Cardiac septum (tissue), 1 donor: ENCODE data around the gene USP43. TPM values are rescaled to one million over a fixed set of nuclear protein-coding genes. Genes with fewer than 3 reads are reported as not detected.
"Not testable (repeated sequence)": the region's sequence is repeated elsewhere in the genome, so short reads cannot be mapped to it uniquely, and the experiment has no call there.

ENCODE experiments used
- DNase-seq: peaks from one replicate; pipeline ENCODE4 v3.0.0-alpha.2; 2020; ENCODE audit warnings: low spot score
- intact Hi-C: fragments of 100-400 bp; cut with DNase I; formaldehyde crosslinking; loops from one replicate; pipeline ENCODE4 v1.14.0; 2022
- long read RNA-seq: library from polyadenylated mRNA; unstranded; transcript quantifications from one replicate; pipeline ENCODE4 v2.0.0, GENCODE V29; 2021
- total RNA-seq: library from RNA; stranded (reverse); fragmentation: NEBNext Ultra II Directional; extraction: Animal tissue kit (Norgen Biotek cat#: 25700); gene quantifications from one replicate; pipeline ENCODE4 v1.2.1, GENCODE V29; 2021
- donor health status: DM: no; HTN: no; CAD: no.

The USP43 gene
- not detected for total RNA-seq
- long read RNA-seq = 0 reads

- intact Hi-C loops = no loop called here
- DNase-seq = no peak
These were observed at the start of gene USP43 for GRCh38 chr17:9644910-9645751. TSS of gene USP43 (plus strand) at chr17:9645517. CDS start at chr17:9645633, 116 bp downstream.

- intact Hi-C loops, DNase-seq: not testable (repeated sequence)
These were observed 47.7 kb upstream of the USP43 start for GRCh38 chr17:9597638-9598037.

GRCh38 chr17:9598661-9599060, 46.7 kb upstream of the USP43 start:
- intact Hi-C loops = no loop called here
- no peak for DNase-seq

DNA sequence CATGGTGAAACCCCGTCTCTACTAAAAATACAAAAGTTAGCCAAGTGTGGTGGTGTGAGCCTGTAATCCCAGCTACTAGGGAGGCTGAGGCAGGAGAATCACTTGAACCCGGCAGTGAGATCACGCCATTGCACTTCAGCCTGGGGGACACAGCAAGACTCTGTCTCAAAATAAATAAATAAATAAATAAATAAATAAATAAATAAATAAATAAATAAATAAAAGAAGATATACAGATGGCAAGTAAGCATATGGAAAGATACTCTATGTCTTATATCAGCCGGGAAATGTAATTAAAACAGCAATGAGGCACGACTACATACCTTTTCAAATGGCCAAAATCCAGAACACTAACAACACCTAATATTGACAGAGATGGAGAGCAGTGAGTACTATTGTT, 40.7 kb upstream of the USP43 start:
- DNase-seq, intact Hi-C loops: not testable (repeated sequence)

DNA sequence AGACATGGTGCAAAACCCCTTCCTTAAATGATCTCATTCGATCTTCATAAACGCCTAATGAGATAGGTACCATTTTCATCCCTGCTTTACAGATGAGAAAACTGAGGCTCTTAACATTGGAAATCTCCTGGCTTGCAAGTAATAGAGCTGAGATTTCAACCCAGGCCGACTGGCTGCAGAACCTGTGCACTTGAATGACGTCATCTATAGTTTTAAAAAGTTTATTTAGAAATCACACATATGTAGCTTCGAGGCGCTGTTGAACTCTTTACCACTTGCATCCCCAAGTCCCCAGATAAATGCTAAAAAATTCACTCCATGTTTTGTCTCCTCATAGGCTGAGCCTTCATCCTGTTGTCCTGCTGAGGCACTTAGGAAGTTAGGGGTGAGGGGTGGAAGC, 38.9 kb upstream of the USP43 start:
- DNase-seq = no peak
- intact Hi-C loops = no loop called here

- intact Hi-C loops, DNase-seq: not testable (repeated sequence)
These were observed 38.3 kb upstream of the USP43 start for GRCh38 chr17:9607058-9607457.

DNA sequence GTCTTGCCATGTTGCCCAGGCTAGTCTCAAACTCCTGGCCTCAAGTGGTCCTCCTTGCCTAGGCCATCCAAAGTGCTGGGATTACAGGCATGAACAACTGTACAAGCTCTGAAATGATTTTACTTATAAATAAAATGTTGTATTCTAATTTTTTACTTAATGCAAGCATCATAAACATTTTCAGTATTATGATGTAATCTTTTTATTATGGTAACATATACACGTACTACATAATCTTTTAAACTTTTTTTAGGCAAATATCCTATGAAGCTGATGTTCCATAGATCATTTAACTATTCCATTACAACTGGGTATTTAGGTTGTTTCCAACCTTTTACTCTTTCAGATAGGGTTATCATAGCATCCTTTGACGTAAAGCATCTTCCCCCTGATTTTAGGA, 33.8 kb upstream of the USP43 start:
- no peak for DNase-seq
- intact Hi-C loops = no loop called here

GRCh38 chr17:9612006-9612405, 33.3 kb upstream of the USP43 start:
- no peak for DNase-seq
- intact Hi-C loops = no loop called here

DNA sequence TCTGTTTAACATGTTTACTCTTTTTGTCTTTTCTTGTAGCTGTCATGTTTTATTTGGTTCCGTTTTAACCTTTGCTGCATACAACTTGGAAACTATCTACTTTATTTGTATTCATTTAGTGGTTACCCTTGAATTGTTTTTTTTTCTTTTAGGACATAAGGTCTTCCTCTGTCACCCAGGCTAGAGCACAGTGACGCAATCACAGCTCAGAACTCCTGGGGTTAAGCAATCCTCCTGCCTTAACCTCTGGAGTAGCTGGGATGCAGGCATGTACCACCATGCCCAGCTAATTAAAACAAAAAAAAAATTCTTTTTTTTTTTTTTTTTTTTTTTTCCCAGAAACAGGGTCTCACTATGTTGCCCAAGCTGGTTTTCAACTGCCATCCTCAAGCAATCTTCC, 29.8 kb upstream of the USP43 start:
- DNase-seq = no peak
- intact Hi-C loops = no loop called here

- no peak for DNase-seq
- intact Hi-C loops = no loop called here
These were observed 22.4 kb upstream of the USP43 start for GRCh38 chr17:9622961-9623360.

DNA sequence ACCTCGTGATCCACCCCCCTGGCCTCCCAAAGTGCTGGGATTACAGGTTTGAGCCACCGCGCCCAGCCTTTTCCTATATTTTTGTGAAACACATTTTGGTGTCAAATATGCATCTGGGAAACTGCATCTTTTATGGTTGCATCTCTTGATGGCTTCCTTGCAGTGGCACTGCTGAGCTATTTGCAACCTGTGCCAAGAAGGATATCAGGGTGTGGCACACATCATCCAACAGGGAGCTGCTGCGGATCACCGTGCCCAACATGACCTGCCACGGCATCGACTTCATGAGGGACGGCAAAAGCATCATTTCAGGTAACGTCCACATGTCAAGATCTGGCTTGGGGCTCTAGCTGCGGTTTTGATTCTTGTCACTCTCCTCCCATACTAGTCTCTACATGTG, 16.8 kb upstream of the USP43 start:
- intact Hi-C loops = no loop called here
- no peak for DNase-seq

DNA sequence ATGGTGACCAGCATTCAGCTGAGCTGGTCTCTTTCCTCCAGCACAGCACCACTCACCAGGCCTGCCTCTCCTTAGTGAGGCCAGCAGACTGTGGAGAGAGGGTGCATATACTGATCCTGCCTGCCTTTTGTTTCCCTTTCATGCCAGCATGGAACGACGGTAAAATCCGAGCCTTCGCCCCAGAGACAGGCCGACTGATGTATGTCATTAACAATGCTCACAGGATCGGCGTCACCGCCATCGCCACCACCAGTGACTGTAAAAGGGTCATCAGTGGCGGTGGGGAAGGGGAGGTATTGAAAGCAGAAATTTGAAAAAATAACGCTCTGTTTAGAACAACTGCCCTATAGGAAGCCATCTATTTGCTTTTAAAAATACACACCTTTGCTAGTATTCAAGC, 12.6 kb upstream of the USP43 start:
- no peak for DNase-seq
- intact Hi-C loops = no loop called here

DNA sequence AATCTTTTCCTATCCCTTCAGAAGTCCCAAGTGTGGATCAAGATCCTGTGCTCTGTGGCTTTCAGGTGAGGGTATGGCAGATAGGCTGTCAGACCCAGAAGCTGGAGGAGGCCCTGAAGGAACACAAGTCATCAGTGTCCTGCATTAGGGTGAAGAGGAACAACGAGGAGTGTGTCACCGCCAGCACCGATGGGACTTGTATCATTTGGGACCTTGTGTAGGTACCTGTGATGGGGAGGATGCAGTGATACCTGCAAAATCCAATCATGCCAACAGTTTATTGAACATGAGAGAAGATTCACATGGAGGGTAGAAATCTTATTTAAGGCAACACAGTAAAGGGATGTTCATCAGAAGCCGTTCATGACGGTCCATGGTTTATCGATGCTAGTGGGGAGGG, 10.0 kb upstream of the USP43 start:
- intact Hi-C loops = no loop called here
- no peak for DNase-seq

GRCh38 chr17:9636501-9636900, 8.8 kb upstream of the USP43 start:
- DNase-seq = no peak
- intact Hi-C loops = no loop called here

- intact Hi-C loops, DNase-seq: not testable (repeated sequence)
These were observed 4.9 kb upstream of the USP43 start for GRCh38 chr17:9640388-9640787.

DNA sequence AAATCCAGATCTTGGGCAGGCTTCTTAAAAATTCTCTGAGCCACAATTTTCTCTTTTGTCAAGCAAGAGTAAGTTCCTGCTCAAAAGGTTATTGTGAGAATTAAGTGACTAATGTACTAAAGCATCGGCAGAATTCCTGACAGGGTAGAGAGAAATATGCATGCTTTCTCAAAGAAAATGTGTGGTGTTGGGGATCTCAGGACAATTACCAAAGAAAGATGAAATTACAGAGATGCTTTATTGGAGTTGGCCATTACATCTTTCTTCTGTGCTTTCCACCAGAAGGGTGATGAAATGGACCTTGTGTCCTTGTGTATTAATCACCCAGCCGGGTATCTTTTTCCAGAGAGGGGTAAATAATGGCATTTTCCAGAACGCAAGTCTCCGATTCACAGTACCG, 1.7 kb upstream of the USP43 start:
- DNase-seq = no peak
- intact Hi-C loops = no loop called here

GRCh38 chr17:9645851-9646545, 681 bp downstream of the USP43 start:
- intact Hi-C loops = no loop called here
- DNase-seq = no peak

DNA sequence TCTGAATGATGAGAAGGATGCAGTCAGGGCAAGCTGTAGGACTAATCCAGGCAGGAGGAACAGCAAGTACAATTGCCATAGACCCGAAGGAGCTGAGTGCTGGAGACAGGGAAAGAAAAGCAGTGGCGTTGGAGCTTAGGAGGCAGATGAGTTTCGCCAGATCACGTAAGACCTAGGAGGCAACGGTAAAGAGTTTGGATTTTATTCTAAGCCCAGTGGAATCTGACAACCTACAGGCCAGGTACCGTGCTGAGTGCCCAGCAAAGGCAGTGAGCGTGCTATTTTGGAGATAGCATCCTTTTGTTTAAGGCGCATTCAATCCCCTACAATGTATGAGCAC, 1.2 kb downstream of the USP43 start:
- no peak for DNase-seq
- intact Hi-C loops = no loop called here

GRCh38 chr17:9647014-9647413, 1.7 kb downstream of the USP43 start:
- DNase-seq = no peak

DNA sequence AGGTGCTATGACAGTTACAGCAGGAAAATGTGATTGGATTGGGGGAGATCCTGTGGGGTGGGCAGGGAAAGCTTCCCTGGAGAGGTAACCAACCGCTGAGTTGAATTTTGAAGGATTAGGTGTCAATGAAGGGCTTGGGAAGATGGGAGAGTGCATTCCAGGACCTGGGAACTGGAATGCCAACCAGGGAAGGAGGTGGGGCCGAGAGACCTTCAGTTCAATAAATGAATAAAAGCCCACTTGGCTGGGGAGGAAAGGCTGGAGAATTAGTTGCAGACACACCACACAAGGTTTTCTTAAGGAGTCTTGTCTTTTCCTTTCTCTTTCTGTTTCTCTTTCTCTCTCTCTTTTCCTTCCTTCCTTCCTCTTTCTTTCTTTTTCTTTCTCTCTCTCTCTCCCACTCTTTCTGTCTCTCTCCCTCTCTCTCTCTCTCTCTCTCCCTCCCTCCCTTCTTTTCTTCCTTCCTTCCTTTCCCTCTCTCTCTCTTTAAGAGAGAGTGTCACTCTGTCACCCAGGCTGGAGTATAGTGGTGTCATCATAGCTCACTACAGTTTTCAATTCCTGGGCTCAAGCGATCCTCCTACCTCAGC, 3.3 kb downstream of the USP43 start:
- intact Hi-C loops = no loop called here

More at GRCh38 chr17:9647014-9647413, 1.7 kb downstream of the USP43 start:
- intact Hi-C loops = no loop called here

More for the DNA sequence above, 3.3 kb downstream of the USP43 start:
- DNase-seq = no peak
